Measurements from ENCODE around the gene RXRA.

RXRA gene

GRCh38 chr9:134381671-134382516 is 55.6 kb downstream of the RXRA start:
- DNase-seq (ENCODE audit: low read depth in 3 of 3): peak in 1 of 3 donors; percentile 17

- DNase-seq (ENCODE audit: low read depth in 3 of 3): no peak
These were observed 56.5 kb downstream of the RXRA start for GRCh38 chr9:134382733-134383132.

- DNase-seq (ENCODE audit: low read depth in 3 of 3): no peak
These were observed 56.9 kb downstream of the RXRA start for GRCh38 chr9:134383148-134383547.

- DNase-seq (ENCODE audit: low read depth in 3 of 3): no peak
These were observed 58.7 kb downstream of the RXRA start for GRCh38 chr9:134384811-134385479.

- no peak for DNase-seq (ENCODE audit: low read depth in 3 of 3)
These were observed 59.7 kb downstream of the RXRA start for GRCh38 chr9:134385915-134386314.

- DNase-seq (ENCODE audit: low read depth in 3 of 3): no peak
These were observed 60.9 kb downstream of the RXRA start for GRCh38 chr9:134386951-134387831.

GRCh38 chr9:134388289-134388808 is 62.1 kb downstream of the RXRA start:
- DNase-seq (ENCODE audit: low read depth in 3 of 3): no peak

- DNase-seq (ENCODE audit: low read depth in 3 of 3): no peak
These were observed 62.7 kb downstream of the RXRA start for GRCh38 chr9:134388976-134389375.

GRCh38 chr9:134389642-134390041 is 63.4 kb downstream of the RXRA start:
- no peak for DNase-seq (ENCODE audit: low read depth in 3 of 3)

GRCh38 chr9:134390537-134390936 is 64.3 kb downstream of the RXRA start:
- DNase-seq (ENCODE audit: low read depth in 3 of 3): peak; percentile 60 to 81 (median 76)

GRCh38 chr9:134390947-134391318 is 64.7 kb downstream of the RXRA start:
- no peak for DNase-seq (ENCODE audit: low read depth in 3 of 3)

- peak; percentile 58 to 72 (median 65) for DNase-seq (ENCODE audit: low read depth in 3 of 3)
These were observed 65.3 kb downstream of the RXRA start for GRCh38 chr9:134391319-134392231.

GRCh38 chr9:134392900-134393299 is 66.6 kb downstream of the RXRA start:
- DNase-seq (ENCODE audit: low read depth in 3 of 3): no peak

GRCh38 chr9:134393582-134394280 is 67.5 kb downstream of the RXRA start:
- DNase-seq (ENCODE audit: low read depth in 3 of 3): no peak

- no peak for DNase-seq (ENCODE audit: low read depth in 3 of 3)
These were observed 68.8 kb downstream of the RXRA start for GRCh38 chr9:134395002-134395517.

GRCh38 chr9:134395737-134396257 is 69.5 kb downstream of the RXRA start:
- no peak for DNase-seq (ENCODE audit: low read depth in 3 of 3)

- peak in 2 of 3 donors; percentile 24 to 42 for DNase-seq (ENCODE audit: low read depth in 3 of 3)
These were observed 70.0 kb downstream of the RXRA start for GRCh38 chr9:134396258-134396742.

- peak in 2 of 3 donors; percentile 12 to 46 for DNase-seq (ENCODE audit: low read depth in 3 of 3)
These were observed 70.6 kb downstream of the RXRA start for GRCh38 chr9:134396825-134397224.

GRCh38 chr9:134398756-134399155 is 72.5 kb downstream of the RXRA start:
- no peak for DNase-seq (ENCODE audit: low read depth in 3 of 3)
